GM12878 (cell line): ENCODE data around the gene ZCRB1. TPM values are rescaled to one million over a fixed set of nuclear protein-coding genes. Genes with fewer than 3 reads are reported as not detected.

Experiments
- ATAC-seq: fragments of 200-7000 bp; cut with Tn5 transposase; 3 replicates; pipeline ENCODE4 v1.9.1; 2020; ENCODE audit warnings: mild to moderate bottlenecking, moderate library complexity
- BruUV-seq: library from RNA; stranded (reverse); fragments of 400-500 nt; replicated peaks from 2 replicates; lab custom pipeline; 2021; lab: Mats Ljungman, UMichigan
- CTCF ChIA-PET: fragments of 300-600 bp; sonication (Branson Sonifier 250); formaldehyde crosslinking; extraction: SDS; loops from one replicate; lab custom pipeline; 2021; ENCODE audit warnings: inconsistent platforms; lab: Yijun Ruan, JAX
- POLR2A ChIA-PET: fragments of 350-600 bp; formaldehyde crosslinking; extraction: SDS; loops from one replicate; lab custom pipeline; 2021; ENCODE audit warnings: inconsistent platforms; lab: Charles Lee
- RAD21 ChIA-PET: fragments of 300-600 bp; sonication (Branson Sonifier 250); formaldehyde crosslinking; loops from one replicate; lab custom pipeline; 2023; ENCODE audit warnings: antibody characterized with exemption; ENCODE audit not compliant: unreplicated experiment; lab: Charles Lee
- SMC1A ChIA-PET: fragments of 300-600 bp; sonication (Branson Sonifier 250); formaldehyde crosslinking; loops from one replicate; lab custom pipeline; 2023; ENCODE audit not compliant: unreplicated experiment, uncharacterized antibody; lab: Charles Lee
- DNase-seq: peaks from one replicate; pipeline ENCODE4 v3.0.0-alpha.2; 2011; ENCODE audit warnings: low read depth, low spot score
- FAIRE-seq: peaks from 3 replicates; lab custom pipeline; 2011; peaks lifted over from hg19 to GRCh38; lab: Jason Lieb, UNC
- H2AFZ ChIP-seq: 2 replicates; pipeline ENCODE4 v1.6.0; 2011; ENCODE audit warnings: low read depth, low read length, control low read depth; ENCODE audit not compliant: control insufficient read depth
- H3K27ac ChIP-seq: 2 replicates; pipeline ENCODE4 v1.5.1; 2011; ENCODE audit warnings: control low read depth; ENCODE audit not compliant: control insufficient read depth, insufficient read depth
- H3K27me3 ChIP-seq, 2 experiments: replicated peaks in 1 of 2; 2 replicates each; pipeline versions ENCODE4 v1.6.0 to v1.6.1; 2011; ENCODE audit warnings: low read length in 1 of 2; ENCODE audit not compliant: control insufficient read depth in 2 of 2, insufficient read depth in 2 of 2
- H3K36me3 ChIP-seq, 2 experiments: 2 replicates each; pipeline ENCODE4 v1.5.1; 2011; ENCODE audit warnings: low read length in 1 of 2; ENCODE audit not compliant: control insufficient read depth in 2 of 2, insufficient read depth in 2 of 2
- H3K4me1 ChIP-seq: 2 replicates; pipeline ENCODE4 v1.6.1; 2011; ENCODE audit warnings: mild to moderate bottlenecking, low read length, moderate library complexity, mixed read lengths; ENCODE audit not compliant: control insufficient read depth, insufficient read depth
- H3K4me2 ChIP-seq: 2 replicates; pipeline ENCODE4 v1.6.0; 2011; ENCODE audit warnings: control low read depth; ENCODE audit not compliant: control insufficient read depth, insufficient read depth
- H3K4me3 ChIP-seq: fragments of 200-600 bp; sonication (generic); 2 replicates; pipeline ENCODE4 v1.5.1; 2016
- H3K79me2 ChIP-seq: 2 replicates; pipeline ENCODE4 v1.6.0; 2011; ENCODE audit warnings: low read length; ENCODE audit not compliant: control insufficient read depth, insufficient read depth
- H3K9ac ChIP-seq: 2 replicates; pipeline ENCODE4 v1.8.0; 2011; ENCODE audit warnings: low read length, control low read depth, mixed read lengths; ENCODE audit not compliant: control insufficient read depth, insufficient read depth
- H3K9me3 ChIP-seq: replicated peaks from 3 replicates; pipeline ENCODE4 v1.5.1; 2011; ENCODE audit warnings: mild to moderate bottlenecking, low read length; ENCODE audit not compliant: control insufficient read depth, insufficient read depth
- H4K20me1 ChIP-seq: 2 replicates; pipeline ENCODE4 v1.6.0; 2011; ENCODE audit not compliant: control insufficient read depth, insufficient read depth
- ASH2L ChIP-seq: fragments of 300-600, 200-600 bp; sonication (generic); IDR thresholded peaks from 2 replicates; pipeline ENCODE4 v1.6.1; 2017; ENCODE audit warnings: low read depth, mild to moderate bottlenecking, borderline replicate concordance
- ATF3 ChIP-seq: IDR thresholded peaks from 2 replicates; pipeline ENCODE4 v1.6.1; 2011; ENCODE audit warnings: low read depth, mild to moderate bottlenecking, low read length, moderate library complexity, borderline replicate concordance; ENCODE audit errors: extremely low read depth
- BCLAF1 ChIP-seq: fragments of 450-650 bp; IDR thresholded peaks from 2 replicates; pipeline ENCODE4 v1.6.1; 2017; ENCODE audit warnings: antibody characterized with exemption, mild to moderate bottlenecking, moderate library complexity
- CBX3 ChIP-seq: fragments of 200-600 bp; sonication (generic); IDR thresholded peaks from 2 replicates; pipeline ENCODE4 v1.6.1; 2016; ENCODE audit warnings: low read depth, borderline replicate concordance
- E2F8 ChIP-seq: fragments of 450-650 bp; IDR thresholded peaks from 2 replicates; pipeline ENCODE4 v1.6.1; 2018; ENCODE audit warnings: mild to moderate bottlenecking, low read depth, moderate library complexity; ENCODE audit not compliant: partially characterized antibody
- EED ChIP-seq: sonication (generic); IDR thresholded peaks from 2 replicates; pipeline ENCODE4 v1.6.1; 2016; ENCODE audit warnings: antibody characterized with exemption, low read depth
- ESRRA ChIP-seq: IDR thresholded peaks from 2 replicates; pipeline ENCODE4 v1.6.1; 2012; ENCODE audit warnings: mild to moderate bottlenecking, low read length, improper control_type of control experiment
- KDM1A ChIP-seq: fragments of 200-600 bp; sonication (generic); IDR thresholded peaks from 2 replicates; pipeline ENCODE4 v1.6.1; 2016; ENCODE audit warnings: borderline replicate concordance
- KLF5 ChIP-seq: fragments of 450-650 bp; IDR thresholded peaks from 2 replicates; pipeline ENCODE4 v1.6.1; 2014; ENCODE audit warnings: mild to moderate bottlenecking; ENCODE audit not compliant: partially characterized antibody
- POLR2AphosphoS2 ChIP-seq: IDR thresholded peaks from 2 replicates; pipeline ENCODE4 v1.6.1; 2011; ENCODE audit warnings: low read depth, mild to moderate bottlenecking, low read length, improper control_type of control experiment, moderate library complexity
- SMARCA5 ChIP-seq: fragments of 450-650 bp; IDR thresholded peaks from 2 replicates; pipeline ENCODE4 v1.6.1; 2017; ENCODE audit warnings: mild to moderate bottlenecking
- SREBF1 ChIP-seq: IDR thresholded peaks from 2 replicates; pipeline ENCODE4 v1.6.1; 2012; ENCODE audit warnings: mild to moderate bottlenecking, low read length
- STAT1 ChIP-seq: fragments of 450-650 bp; conservative IDR thresholded peaks from 2 replicates; pipeline ENCODE4 v1.6.1; 2014; ENCODE audit warnings: antibody characterized with exemption, mild to moderate bottlenecking
- TCF12 ChIP-seq: IDR thresholded peaks from 2 replicates; pipeline ENCODE4 v1.6.1; 2011; ENCODE audit warnings: low read depth, mild to moderate bottlenecking, low read length
- WRNIP1 ChIP-seq: IDR thresholded peaks from 2 replicates; pipeline ENCODE4 v1.6.1; 2011; ENCODE audit warnings: low read depth, low read length, improper control_type of control experiment, borderline replicate concordance
- ZNF207 ChIP-seq: fragments of 450-650 bp; IDR thresholded peaks from 2 replicates; pipeline ENCODE4 v1.6.1; 2014; ENCODE audit warnings: antibody characterized with exemption, mild to moderate bottlenecking, borderline replicate concordance
- WGBS: methylation state at CpG from one replicate; pipeline ENCODE4 v1.1.6; 2016; ENCODE audit warnings: low lambda C conversion rate; ENCODE audit not compliant: insufficient replicate concordance, insufficient coverage; ENCODE audit errors: missing lambda C conversion rate; 5-methylcytosine and 5-hydroxymethylcytosine counted together
- in situ Hi-C: fragments of 300-500 bp; cut with MboI; formaldehyde crosslinking; loops from 9 replicates; pipeline ENCODE4 v1.14.3; 2018; ENCODE audit warnings: mixed read lengths
- intact Hi-C: fragments of 100-400 bp; cut with micrococcal nuclease; formaldehyde crosslinking; loops from one replicate; pipeline ENCODE4 v1.14.2; 2022; ENCODE audit not compliant: unreplicated experiment
- polyA plus RNA-seq, 11 experiments: library from polyadenylated mRNA; depleted of rRNA in 4 of 11; unstranded in 6 of 11; stranded (reverse) in 5 of 11; fragments of >200 nt; fragmentation: Nextera tagmentation in 4 of 11; fragmentation: Illumina TruSeq in 1 of 11; extraction: Ambion mirVana in 4 of 11; extraction: Trizol in 1 of 11; gene quantifications; 1 replicate in 1 of 11; 2 replicates in 10 of 11; pipeline versions ENCODE4 v1.2.1 to v1.2.3, GENCODE V29; 2011 to 2016; ENCODE audit warnings: inconsistent platforms in 2 of 11, missing spikeins in 2 of 11, low read depth in 1 of 11
- total RNA-seq, 4 experiments: library from RNA; depleted of rRNA in 3 of 4; stranded (reverse); fragments of >200 nt in 3 of 4; fragmentation: Illumina TruSeq in 1 of 4; extraction: Trizol in 1 of 4; gene quantifications; 2 replicates each; pipeline versions ENCODE4 v1.2.1 to v1.2.3, GENCODE V29; 2013 to 2021

ZCRB1 gene
- total and polyA plus RNA-seq, 10 of the 15 experiments (the other 5 are each of a cell fraction or from before 2014, with no cell fraction given) = 43.3 to 178 (median 88.6) TPM

- TF ChIP-seq BCLAF1 (no peak), ASH2L (no peak), CBX3 (no peak), ATF3 (no peak), E2F8 (no peak)
These were observed 15.9 kb downstream of the ZCRB1 start (continued) for GRCh38 chr12:42309996-42310395.

- CTCF ChIA-PET = no interaction called here
- no peak overlapping the region for H3K27ac ChIP-seq
- H3K36me3 ChIP-seq = no peaks in the 10 kb centered on the region
- H2AFZ ChIP-seq = no peak overlapping the region
- no peaks in the 10 kb centered on the region for H4K20me1 ChIP-seq
- no peaks in the 10 kb centered on the region for H3K4me1 ChIP-seq
- no TSS peak for BruUV-seq
- WGBS = 53% methylated on average over 2 of the region's 2 CpGs
- H3K9ac ChIP-seq = no peak overlapping the region
- intact Hi-C loops = loop anchor here (2.0 kb wide), 1 partner anchor 14 kb away; no protein-coding TSS in a partner anchor
- no peak for DNase-seq
- H3K9me3 ChIP-seq = no peaks in the 10 kb centered on the region
- H3K4me3 ChIP-seq = no peak overlapping the region
- no peak for FAIRE-seq
- no peaks in the 10 kb centered on the region for H3K27me3 ChIP-seq
- ATAC-seq = no peak
- POLR2A ChIA-PET = interaction anchor here (1.1 kb wide), 1 partner anchor 10 kb away, joined by 3 read pairs; no protein-coding TSS in a partner anchor
- no peaks in the 10 kb centered on the region for H3K79me2 ChIP-seq
- H3K4me2 ChIP-seq = no peak overlapping the region
- in situ Hi-C loops = no loop called here
- RAD21 ChIA-PET = interaction anchor here (0.8 kb wide), 1 partner anchor 23 kb away, joined by 3 read pairs; no protein-coding TSS in a partner anchor
- SMC1A ChIA-PET = interaction anchor here (0.6 to 2.1 kb wide), 3 partner anchors 10 to 286 kb away, joined by 3 to 7 read pairs (median 4); no protein-coding TSS in a partner anchor
- no peak for TF ChIP-seq ZNF207
- TF ChIP-seq POLR2AphosphoS2 = no peak
- TF ChIP-seq SREBF1 = no peak
- TF ChIP-seq STAT1 = no peak
- TF ChIP-seq SMARCA5 = no peak
- no peak for TF ChIP-seq KLF5
- TF ChIP-seq ESRRA = no peak
- no peak for TF ChIP-seq KDM1A
- TF ChIP-seq WRNIP1 = no peak
- no peak for TF ChIP-seq TCF12
- TF ChIP-seq EED = no peak
These were observed 17.5 kb downstream of the ZCRB1 start for GRCh38 chr12:42308390-42308789.
